Pancreas (tissue), 10 donors: ENCODE measurements around the gene CCDC12. TPM values are rescaled to one million over a fixed set of nuclear protein-coding genes. Genes with fewer than 3 reads are reported as not detected.
"Not testable (repeated sequence)": the region's sequence is repeated elsewhere in the genome, so short reads cannot be mapped to it uniquely, and the experiment has no call there.

Experiments used
- ATAC-seq, 4 donors: fragments of 200-7000 bp; cut with Tn5 transposase; one replicate each; pipeline versions ENCODE4 v1.8.0 to v1.9.1; 2020; ENCODE audit warnings: mild to moderate bottlenecking in 4 of 4, moderate library complexity in 4 of 4
- DNase-seq, 6 donors: peaks; one replicate each; pipeline ENCODE4 v3.0.0-alpha.2; 2020
- FAIRE-seq: peaks from 2 replicates; lab custom pipeline; 2012; peaks lifted over from hg19 to GRCh38; lab: Jason Lieb, UNC
- H3K27ac ChIP-seq, 4 donors: fragments of 200-600 bp; sonication (generic); 1 replicate in 3 of 4; 2 replicates in 1 of 4; pipeline versions ENCODE4 v1.5.0 to v1.8.0; 2020
- H3K27me3 ChIP-seq, 4 donors: fragments of 200-600 bp; one replicate each; pipeline ENCODE4 v1.8.0; 2021
- H3K36me3 ChIP-seq, 3 donors: fragments of 200-600 bp; sonication (generic) in 1 of 3; one replicate each; pipeline versions ENCODE4 v1.5.0 to v1.8.0; 2020 to 2021
- H3K4me1 ChIP-seq, 3 donors: fragments of 200-600 bp; one replicate each; pipeline ENCODE4 v1.8.0; 2021
- H3K4me3 ChIP-seq, 4 donors: fragments of 200-600 bp; sonication (generic) in 2 of 4; one replicate each; pipeline versions ENCODE4 v1.5.0 to v1.8.0; 2020 to 2021
- H3K9me3 ChIP-seq, 4 donors: fragments of 200-600 bp; one replicate each; pipeline ENCODE4 v1.8.0; 2021
- CTCF ChIP-seq, 4 donors: fragments of 200-600 bp; sonication (generic) in 3 of 4; IDR thresholded peaks; one replicate each; pipeline versions ENCODE4 v1.5.0 to v1.8.0; 2021; ENCODE audit warnings: antibody characterized with exemption in 4 of 4
- WGBS, 2 donors: extraction: QIAGEN DNeasy Blood & Tissue Kit; methylation state at CpG; one replicate each; pipeline ENCODE4 v1.1.7; 2013; 5-methylcytosine and 5-hydroxymethylcytosine counted together
- intact Hi-C, 3 donors: fragments of 100-400 bp; cut with DNase I; formaldehyde crosslinking; loops; one replicate each; pipeline versions ENCODE4 v1.11.1 to v1.14.2; 2022
- polyA plus RNA-seq, 2 donors: library from polyadenylated mRNA; stranded (reverse); fragments of 200-250 nt; gene quantifications; one replicate each; pipeline ENCODE4 v1.2.3, GENCODE V29; 2013
- total RNA-seq, 6 donors: library from RNA; stranded (reverse); fragmentation: NEBNext Ultra II Directional in 4 of 6; extraction: Animal tissue kit (Norgen Biotek cat#: 25700) in 4 of 6; gene quantifications; one replicate each; pipeline versions ENCODE4 v1.2.1 to v1.2.4, GENCODE V29; 2021 to 2023
- donor health status: healthy with polysubstance abuse.
- donor health status: DM: no; HTN: no; CAD: no; lungs with moderate emphysema.
- donor health status: DM: no; HTN: no; CAD: no.
- donor health status: control.
- donor health status: control.
- donor health status: Bipolar disorder and iron deficiency.
- donor health status: DM: yes; HTN: yes; CAD: no.
- donor health status: DM: no; HTN: no; CAD: no.
- donor health status: DM: no; HTN: no; CAD: no.
- donor health status: DM: yes; HTN: yes; CAD: no.

The CCDC12 gene
- total and polyA plus RNA-seq, 8 donors = 20.7 to 82.8 (median 24.9) TPM

DNA sequence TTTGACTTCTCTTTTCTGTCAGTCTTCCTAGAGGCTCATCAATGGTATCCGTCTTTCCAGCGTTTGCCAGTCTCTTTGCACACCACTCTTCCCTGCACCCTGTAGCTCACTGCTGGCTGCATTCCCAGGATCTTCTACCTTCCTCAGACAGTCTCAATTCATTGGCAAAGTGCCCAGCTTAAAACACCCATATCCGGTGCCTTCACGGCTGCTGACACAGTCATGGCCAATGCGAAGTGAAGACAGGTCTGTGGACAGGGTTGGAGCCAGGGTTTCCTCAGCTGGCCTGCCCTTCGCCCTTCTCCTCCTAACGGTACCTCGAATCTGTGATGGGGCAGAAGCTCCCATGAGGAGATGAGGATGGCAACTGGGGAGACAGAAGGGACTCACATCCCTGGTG lies 62.9 kb downstream of the CCDC12 start:
- peak in 2 of 6 donors; percentile 37 to 42 for DNase-seq
- Histone ChIP-seq H3K27ac (no peak overlapping the region), H3K27me3 (no peaks in the 10 kb centered on the region), H3K9me3 (no peaks in the 10 kb centered on the region), H3K36me3 (peaks cover 0 to 1% (median 0%) of the 10 kb centered on the region in 3 donors), H3K4me1 (peaks cover 0 to 6% (median 0%) of the 10 kb centered on the region in 3 donors), H3K4me3 (no peak overlapping the region)
- FAIRE-seq = no peak
- 41 to 45% methylated on average over 8 of the region's 8 CpGs for WGBS, 2 donors
- no peak for TF ChIP-seq CTCF (IDR thresholded peaks at IDR 0.05)
- intact Hi-C loops = no loop called here
- peak in 2 of 4 donors; percentile 20 to 38 for ATAC-seq

DNA sequence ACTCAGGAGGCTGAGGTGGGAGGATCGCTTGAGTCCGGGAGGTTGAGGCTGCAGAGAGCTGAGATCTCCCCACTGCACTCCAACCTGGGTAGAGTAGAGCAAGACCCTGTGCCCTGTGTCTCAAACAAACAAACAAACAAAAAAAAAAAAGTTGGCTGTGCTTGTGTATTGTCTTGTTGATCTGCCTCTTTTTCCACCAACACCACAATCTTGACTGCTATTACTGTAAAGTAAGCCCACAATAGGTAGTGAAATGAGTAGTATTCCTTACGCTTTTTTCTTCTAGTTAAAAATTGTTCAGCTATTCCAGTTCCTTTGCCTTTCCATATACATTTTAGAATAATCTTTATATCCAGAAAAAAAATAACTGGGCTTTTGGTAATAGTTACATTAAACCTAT lies 63.6 kb downstream of the CCDC12 start:
- WGBS, 2 donors = 96 to 98% methylated on average over 3 of the region's 3 CpGs
- H3K4me1 ChIP-seq = peaks cover 0 to 6% (median 3%) of the 10 kb centered on the region in 3 donors
- FAIRE-seq = no peak

GRCh38 chr3:46910914-46911313 lies 65.6 kb downstream of the CCDC12 start:
- peak in 2 of 6 donors; percentile 14 to 25 for DNase-seq
- intact Hi-C loops = not testable (repeated sequence)

More for the DNA sequence above, 63.6 kb downstream of the CCDC12 start:
- no peaks in the 10 kb centered on the region for H3K9me3 ChIP-seq
- no peaks in the 10 kb centered on the region for H3K27me3 ChIP-seq
- H3K27ac ChIP-seq = no peak overlapping the region
- TF ChIP-seq CTCF (IDR thresholded peaks at IDR 0.05) = no peak
- intact Hi-C loops = no loop called here
- ATAC-seq (no peak), DNase-seq (peak in 1 of 6 donors; percentile 6)
- H3K36me3 ChIP-seq = no peaks in the 10 kb centered on the region
- H3K4me3 ChIP-seq = no peak overlapping the region

GRCh38 chr3:46910166-46910760 lies 66.3 kb downstream of the CCDC12 start:
- TF ChIP-seq CTCF (IDR thresholded peaks at IDR 0.05) = no peak
- FAIRE-seq (no peak), DNase-seq (peak in 2 of 6 donors; percentile 44 to 58), ATAC-seq (no peak)
- H3K9me3 ChIP-seq = no peaks in the 10 kb centered on the region
- H3K4me3 ChIP-seq = no peak overlapping the region
- peaks cover 0 to 6% (median 3%) of the 10 kb centered on the region in 3 donors for H3K4me1 ChIP-seq
- no peak overlapping the region for H3K27ac ChIP-seq
- 59 to 74% methylated on average over 6 of the region's 6 CpGs for WGBS, 2 donors
- no peaks in the 10 kb centered on the region for H3K36me3 ChIP-seq
- intact Hi-C loops = no loop called here
- no peaks in the 10 kb centered on the region for H3K27me3 ChIP-seq

More at GRCh38 chr3:46910914-46911313, 65.6 kb downstream of the CCDC12 start:
- FAIRE-seq, H3K9me3 ChIP-seq, H3K36me3 ChIP-seq, H3K27me3 ChIP-seq, H3K4me1 ChIP-seq, H3K27ac ChIP-seq, ATAC-seq, H3K4me3 ChIP-seq: not testable (repeated sequence)
- WGBS, 2 donors = 81 to 86% methylated on average over 10 of the region's 10 CpGs

DNA sequence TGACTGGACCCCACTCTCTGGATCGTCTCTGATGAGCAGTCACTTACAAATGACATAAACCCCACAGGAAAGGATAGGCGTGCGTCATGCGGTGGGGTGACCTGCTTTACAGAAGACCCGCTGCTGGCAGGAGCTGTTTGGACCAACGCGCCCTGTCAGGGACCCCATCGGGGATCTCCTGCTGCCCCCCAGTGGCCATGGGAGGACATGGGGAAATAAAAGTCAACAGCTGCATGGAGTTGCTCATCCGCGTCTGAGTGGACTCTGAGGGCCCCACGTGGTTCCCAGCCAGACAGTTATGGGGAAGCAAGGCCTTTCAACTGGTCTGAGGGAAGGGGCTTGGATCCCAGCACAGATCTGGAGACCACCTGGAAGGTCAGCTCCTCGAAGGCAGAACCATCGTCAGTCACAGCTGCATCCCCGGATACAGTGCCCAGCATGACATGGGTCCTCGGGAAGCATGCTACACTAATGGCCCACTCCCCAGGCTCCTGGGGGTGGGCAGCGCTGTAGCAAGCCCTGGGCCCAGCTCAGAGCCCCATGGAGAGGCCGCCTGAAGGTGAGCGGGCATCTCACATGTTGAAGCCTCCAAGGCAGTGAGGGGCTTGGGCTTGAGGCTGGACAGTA lies 66.9 kb downstream of the CCDC12 start:
- peak; percentile 70 to 92 (median 82) for DNase-seq
- peak; percentile 72 to 92 (median 87) for ATAC-seq
- intact Hi-C loops = loop anchor here in 1 of 3 donors (10.0 kb wide), 1 partner anchor 205 kb away; the partner anchor contains the start of gene TMIE
- no peaks in the 10 kb centered on the region for H3K36me3 ChIP-seq
- 11 to 12% methylated on average over 18 of the region's 18 CpGs for WGBS, 2 donors
- H3K4me3 ChIP-seq = no peak overlapping the region
- H3K9me3 ChIP-seq = no peaks in the 10 kb centered on the region
- no peak overlapping the region for H3K27ac ChIP-seq
- no peaks in the 10 kb centered on the region for H3K27me3 ChIP-seq
- FAIRE-seq = no peak
- TF ChIP-seq CTCF (IDR thresholded peaks at IDR 0.05) = peak; percentile 64 to 82 (median 70)
- H3K4me1 ChIP-seq = peaks cover 0 to 6% (median 3%) of the 10 kb centered on the region in 3 donors
